K562 (cell line): Measurements from ENCODE around the gene JPH2. TPM values are rescaled to one million over a fixed set of nuclear protein-coding genes. Genes with fewer than 3 reads are reported as not detected.

Source experiments
- ATAC-seq: fragments of 200-7000 bp; cut with Tn5 transposase; 3 replicates; pipeline ENCODE4 v1.9.1; 2020; ENCODE audit warnings: moderate library complexity
- BruUV-seq: library from RNA; stranded (reverse); fragments of 400-500 nt; replicated peaks from 2 replicates; lab custom pipeline; 2021; lab: Mats Ljungman, UMichigan
- CTCF ChIA-PET: fragments of 300-600 bp; formaldehyde crosslinking; extraction: SDS; loops from one replicate; lab custom pipeline; 2021; ENCODE audit warnings: low intra/inter-chr PET ratio; lab: Yijun Ruan, JAX
- POLR2A ChIA-PET: fragments of 300-600, 350-650 bp; sonication (Branson Sonifier 250); formaldehyde crosslinking; extraction: SDS; loops from one replicate; lab custom pipeline; 2021; ENCODE audit warnings: antibody characterized with exemption, inconsistent platforms; lab: Yijun Ruan, JAX
- DNase-seq, 4 experiments: peaks; one replicate each; pipeline versions ENCODE4 v3.0.0 to v3.0.0-alpha.2; 2011 to 2018; ENCODE audit warnings: low spot score in 3 of 4, mixed read lengths in 3 of 4; ENCODE audit errors: extremely low read depth in 1 of 4
- FAIRE-seq: peaks from 2 replicates; lab custom pipeline; 2011; peaks lifted over from hg19 to GRCh38; lab: Jason Lieb, UNC
- H2AFZ ChIP-seq: 2 replicates; pipeline ENCODE4 v1.6.0; 2011; ENCODE audit warnings: low read depth, low read length, control low read depth, inconsistent platforms
- H3K27ac ChIP-seq: fragments of 200-600 bp; 3 replicates; pipeline ENCODE4 v1.8.0; 2011; ENCODE audit warnings: low read depth, mild to moderate bottlenecking, control low read depth, inconsistent platforms, low read length, moderate library complexity, mixed read lengths; ENCODE audit errors: extremely low read depth
- H3K27me3 ChIP-seq, 2 experiments: fragments of 300-600 bp in 1 of 2; 2 replicates in 1 of 2; 3 replicates in 1 of 2; pipeline versions ENCODE4 v1.6.0 to v1.8.0; 2011; ENCODE audit warnings: inconsistent platforms in 2 of 2, low read length in 2 of 2, mild to moderate bottlenecking in 1 of 2, mixed read lengths in 1 of 2, moderate library complexity in 1 of 2; ENCODE audit not compliant: control insufficient read depth in 2 of 2, insufficient read depth in 2 of 2
- H3K36me3 ChIP-seq: fragments of 300-600 bp; 3 replicates; pipeline ENCODE4 v1.8.0; 2011; ENCODE audit warnings: mild to moderate bottlenecking, low read length, inconsistent platforms; ENCODE audit not compliant: control insufficient read depth, insufficient read depth
- H3K4me1 ChIP-seq, 2 experiments: fragments of 200-600 bp in 1 of 2; replicated peaks in 1 of 2; 2 replicates in 1 of 2; 3 replicates in 1 of 2; pipeline versions ENCODE4 v1.5.1 to v1.8.0; 2011; ENCODE audit warnings: inconsistent platforms in 2 of 2, low read length in 2 of 2, mild to moderate bottlenecking in 1 of 2, mixed read lengths in 1 of 2, moderate library complexity in 1 of 2; ENCODE audit not compliant: control insufficient read depth in 2 of 2, insufficient read depth in 2 of 2
- H3K4me2 ChIP-seq: 2 replicates; pipeline ENCODE4 v1.6.1; 2011; ENCODE audit warnings: low read length, control low read depth, inconsistent platforms, mixed read lengths; ENCODE audit not compliant: insufficient read depth
- H3K4me3 ChIP-seq: fragments of 200-600 bp; sonication (generic), shearing (Covaris generic); 2 replicates; pipeline ENCODE4 v1.5.1; 2016; ENCODE audit warnings: control low read depth, inconsistent platforms
- H3K79me2 ChIP-seq: fragments of 200-600 bp; 3 replicates; pipeline ENCODE4 v1.8.0; 2011; ENCODE audit warnings: low read length, inconsistent platforms; ENCODE audit not compliant: control insufficient read depth, insufficient read depth
- H3K9ac ChIP-seq, 2 experiments: 2 replicates each; pipeline versions ENCODE4 v1.6.0 to v1.6.1; 2011; ENCODE audit warnings: low read depth in 2 of 2, low read length in 2 of 2, control low read depth in 1 of 2, inconsistent platforms in 1 of 2, mild to moderate bottlenecking in 1 of 2, mixed read lengths in 1 of 2; ENCODE audit not compliant: insufficient read depth in 1 of 2
- H3K9me1 ChIP-seq: one replicate; pipeline ENCODE4 v1.6.0; 2011; ENCODE audit warnings: inconsistent platforms, mild to moderate bottlenecking, low read length, moderate library complexity; ENCODE audit not compliant: control insufficient read depth, insufficient read depth
- H3K9me3 ChIP-seq: replicated peaks from 2 replicates; pipeline ENCODE4 v1.5.1; 2011; ENCODE audit warnings: low read depth, low read length, inconsistent platforms; ENCODE audit not compliant: control insufficient read depth, insufficient read depth
- H4K20me1 ChIP-seq: replicated peaks from 2 replicates; pipeline ENCODE4 v1.6.1; 2011; ENCODE audit warnings: low read length, inconsistent platforms, mixed read lengths; ENCODE audit not compliant: control insufficient read depth, insufficient read depth
- ARHGAP35 ChIP-seq: fragments of 450-650 bp; IDR thresholded peaks from 2 replicates; pipeline ENCODE4 v1.6.1; 2018; ENCODE audit not compliant: partially characterized antibody
- ARID1B ChIP-seq: fragments of 450-650 bp; IDR thresholded peaks from 2 replicates; pipeline ENCODE4 v1.6.1; 2016; ENCODE audit warnings: antibody characterized with exemption, mild to moderate bottlenecking, inconsistent platforms
- ASH1L ChIP-seq: fragments of 450-650 bp; IDR thresholded peaks from 2 replicates; pipeline ENCODE4 v1.6.1; 2018; ENCODE audit warnings: borderline replicate concordance, mild to moderate bottlenecking, low read depth; ENCODE audit not compliant: partially characterized antibody
- CCNT2 ChIP-seq: IDR thresholded peaks from 2 replicates; pipeline ENCODE4 v1.6.1; 2011; ENCODE audit warnings: borderline replicate concordance, low read depth, mild to moderate bottlenecking, moderate library complexity, mixed read lengths, low read length; ENCODE audit not compliant: insufficient read length; ENCODE audit errors: extremely low read depth
- HCFC1 ChIP-seq: IDR thresholded peaks from 2 replicates; pipeline ENCODE4 v1.6.1; 2012; ENCODE audit warnings: low read depth, low read length, improper control_type of control experiment
- PRMT5 ChIP-seq: sonication (generic); formaldehyde crosslinking; IDR thresholded peaks from 2 replicates; pipeline ENCODE4 v1.5.0; 2020; ENCODE audit warnings: missing genetic modification reagents
- SAP30 ChIP-seq: fragments of 200-600 bp; sonication (generic); IDR thresholded peaks from 2 replicates; pipeline ENCODE4 v1.6.1; 2012; ENCODE audit warnings: borderline replicate concordance, low read depth, mild to moderate bottlenecking, moderate library complexity, low read length, control low read depth, inconsistent platforms; ENCODE audit not compliant: insufficient read depth, poor library complexity, severe bottlenecking
- SMARCA5 ChIP-seq: fragments of 450-650 bp; IDR thresholded peaks from 2 replicates; pipeline ENCODE4 v1.6.1; 2016
- SMARCE1 ChIP-seq: fragments of 450-650 bp; IDR thresholded peaks from 2 replicates; pipeline ENCODE4 v1.7.1; 2016; ENCODE audit warnings: mild to moderate bottlenecking
- SRSF7 ChIP-seq: fragments of 200-400 bp; formaldehyde crosslinking; optimal IDR thresholded peaks from 2 replicates; pipeline ENCODE3; 2017; ENCODE audit warnings: mild to moderate bottlenecking, low read depth, low read length
- TOE1 ChIP-seq, 2 experiments: fragments of 450-650 bp in 1 of 2; sonication (generic) in 1 of 2; formaldehyde crosslinking in 1 of 2; IDR thresholded peaks; 2 replicates each; pipeline versions ENCODE4 v1.7.1 to v1.8.0; 2016 to 2022; ENCODE audit warnings: borderline replicate concordance in 2 of 2, mild to moderate bottlenecking in 2 of 2, antibody characterized with exemption in 1 of 2, inconsistent platforms in 1 of 2, low read depth in 1 of 2, missing genetic modification reagents in 1 of 2, moderate library complexity in 1 of 2
- ZFP36 ChIP-seq: fragments of 150-350 bp; IDR thresholded peaks from 2 replicates; pipeline ENCODE4 v1.6.1; 2018; ENCODE audit warnings: low read length, low read depth; ENCODE audit not compliant: partially characterized antibody
- ZNF24 ChIP-seq: fragments of 450-650 bp; IDR thresholded peaks from 2 replicates; pipeline ENCODE4 v1.6.1; 2016
- ZNF436 ChIP-seq: fragments of 250-450, 450-650 bp; sonication (Bioruptor Pico); formaldehyde crosslinking; IDR thresholded peaks from 2 replicates; pipeline ENCODE4 v1.7.0; 2020; ENCODE audit warnings: mild to moderate bottlenecking
- WGBS: fragments of 100-300 bp; shearing (Covaris generic); methylation state at CpG from one replicate; pipeline ENCODE4 v1.1.6; 2016; ENCODE audit warnings: low coverage, mixed read lengths; ENCODE audit not compliant: insufficient coverage; ENCODE audit errors: missing lambda C conversion rate; 5-methylcytosine and 5-hydroxymethylcytosine counted together
- in situ Hi-C: fragments of 300-500 bp; cut with MboI; formaldehyde crosslinking; loops from 4 replicates; pipeline ENCODE4 v1.15.0; 2018; ENCODE audit warnings: inconsistent platforms, mixed read lengths
- intact Hi-C: fragments of 100-400 bp; cut with micrococcal nuclease; formaldehyde crosslinking; loops from 2 replicates; pipeline ENCODE4 v1.14.2; 2022
- polyA plus RNA-seq, 8 experiments: library from polyadenylated mRNA; depleted of rRNA in 4 of 8; stranded (reverse) in 5 of 8; unstranded in 3 of 8; fragments of >200 nt; fragmentation: Nextera tagmentation in 2 of 8; fragmentation: Illumina TruSeq in 1 of 8; extraction: Ambion mirVana in 2 of 8; extraction: Trizol in 1 of 8; gene quantifications; 2 replicates each; pipeline versions ENCODE4 v1.2.1 to v1.2.3, GENCODE V29; 2011 to 2014; ENCODE audit warnings: inconsistent platforms in 1 of 8, missing spikeins in 1 of 8
- total RNA-seq, 7 experiments: library from RNA; depleted of rRNA in 6 of 7; stranded (reverse); fragments of >200 nt in 6 of 7; fragmentation: Illumina TruSeq in 2 of 7; extraction: Trizol in 2 of 7; gene quantifications; 2 replicates each; pipeline versions ENCODE4 v1.2.1 to v1.2.3, GENCODE V29; 2011 to 2021; ENCODE audit warnings: low replicate concordance in 1 of 7
- TF ChIP-seq, protein P1 (sequence below), 2 experiments: fragments of 450-650 bp; IDR thresholded peaks; 2 replicates each; pipeline ENCODE4 v1.6.1; 2018; ENCODE audit warnings: mild to moderate bottlenecking in 2 of 2, low read depth in 1 of 2; ENCODE audit not compliant: partially characterized antibody in 2 of 2

Gene JPH2
- total and polyA plus RNA-seq, 9 of the 15 experiments (the other 6 are each of a cell fraction or from before 2014, with no cell fraction given) = not detected

DNA sequence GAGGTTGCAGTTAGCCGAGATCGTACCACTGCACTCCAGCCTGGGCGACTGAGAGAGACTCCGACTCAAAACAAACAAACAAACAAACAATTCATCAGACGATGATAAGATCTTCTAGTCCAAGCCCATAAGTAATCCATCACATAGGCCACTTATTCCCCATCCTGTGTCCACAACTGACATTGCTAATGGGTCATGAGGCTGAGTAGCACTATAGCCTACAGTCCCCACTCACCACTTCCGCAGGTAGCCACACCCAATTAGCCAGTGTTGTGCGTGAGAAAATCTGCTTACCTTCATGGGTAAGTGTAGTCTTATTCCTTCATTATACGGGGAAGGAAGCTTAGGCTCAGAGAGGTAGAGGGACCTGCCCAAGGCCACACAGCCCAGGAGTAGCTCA is 13.1 kb downstream of the JPH2 start:
- 7% methylated on average over 6 of the region's 8 CpGs for WGBS
- POLR2A ChIA-PET = no interaction called here
- no TSS peak for BruUV-seq

GRCh38 chr20:44173116-44173515 is 13.9 kb downstream of the JPH2 start:
- intact Hi-C loops = no loop called here
- H3K4me2 ChIP-seq = no peak overlapping the region
- no TSS peak for BruUV-seq
- ChIA-PET POLR2A (interaction anchor here (1.3 to 2.0 kb wide), 2 partner anchors 11 to 14 kb away, joined by 3 to 10 read pairs; partner anchors contain the start of gene JPH2), CTCF (no interaction called here)
- H3K27me3 ChIP-seq = peaks cover 19 to 40% of the 10 kb centered on the region in 2 experiments; a peak in 4 of 5 replicates
- no peak overlapping the region for H3K4me3 ChIP-seq
- H2AFZ ChIP-seq = no peak overlapping the region
- in situ Hi-C loops = no loop called here
- no peak overlapping the region for H3K27ac ChIP-seq
- H3K4me1 ChIP-seq = peaks cover 0 to 2% of the 10 kb centered on the region in 2 experiments; a peak in 1 of 5 replicates
- no peaks in the 10 kb centered on the region for H3K9me1 ChIP-seq
- DNase-seq = no peak
- H3K9me3 ChIP-seq = no peaks in the 10 kb centered on the region
- no peaks in the 10 kb centered on the region for H3K79me2 ChIP-seq
- H3K36me3 ChIP-seq = no peaks in the 10 kb centered on the region
- H4K20me1 ChIP-seq = no peaks in the 10 kb centered on the region
- 1% methylated on average over 5 of the region's 5 CpGs for WGBS
- no peak overlapping the region for H3K9ac ChIP-seq
- no peak for FAIRE-seq
- ATAC-seq = no peak
- TF ChIP-seq SMARCE1 (no peak), ZNF436 (CRISPR knock-in tag) (no peak), SMARCA5 (no peak), SRSF7 (no peak), ARHGAP35 (no peak), ZNF24 (no peak), SAP30 (no peak), PRMT5 (CRISPR knock-in tag) (no peak), HCFC1 (no peak)
- TF ChIP-seq, protein P1, sequence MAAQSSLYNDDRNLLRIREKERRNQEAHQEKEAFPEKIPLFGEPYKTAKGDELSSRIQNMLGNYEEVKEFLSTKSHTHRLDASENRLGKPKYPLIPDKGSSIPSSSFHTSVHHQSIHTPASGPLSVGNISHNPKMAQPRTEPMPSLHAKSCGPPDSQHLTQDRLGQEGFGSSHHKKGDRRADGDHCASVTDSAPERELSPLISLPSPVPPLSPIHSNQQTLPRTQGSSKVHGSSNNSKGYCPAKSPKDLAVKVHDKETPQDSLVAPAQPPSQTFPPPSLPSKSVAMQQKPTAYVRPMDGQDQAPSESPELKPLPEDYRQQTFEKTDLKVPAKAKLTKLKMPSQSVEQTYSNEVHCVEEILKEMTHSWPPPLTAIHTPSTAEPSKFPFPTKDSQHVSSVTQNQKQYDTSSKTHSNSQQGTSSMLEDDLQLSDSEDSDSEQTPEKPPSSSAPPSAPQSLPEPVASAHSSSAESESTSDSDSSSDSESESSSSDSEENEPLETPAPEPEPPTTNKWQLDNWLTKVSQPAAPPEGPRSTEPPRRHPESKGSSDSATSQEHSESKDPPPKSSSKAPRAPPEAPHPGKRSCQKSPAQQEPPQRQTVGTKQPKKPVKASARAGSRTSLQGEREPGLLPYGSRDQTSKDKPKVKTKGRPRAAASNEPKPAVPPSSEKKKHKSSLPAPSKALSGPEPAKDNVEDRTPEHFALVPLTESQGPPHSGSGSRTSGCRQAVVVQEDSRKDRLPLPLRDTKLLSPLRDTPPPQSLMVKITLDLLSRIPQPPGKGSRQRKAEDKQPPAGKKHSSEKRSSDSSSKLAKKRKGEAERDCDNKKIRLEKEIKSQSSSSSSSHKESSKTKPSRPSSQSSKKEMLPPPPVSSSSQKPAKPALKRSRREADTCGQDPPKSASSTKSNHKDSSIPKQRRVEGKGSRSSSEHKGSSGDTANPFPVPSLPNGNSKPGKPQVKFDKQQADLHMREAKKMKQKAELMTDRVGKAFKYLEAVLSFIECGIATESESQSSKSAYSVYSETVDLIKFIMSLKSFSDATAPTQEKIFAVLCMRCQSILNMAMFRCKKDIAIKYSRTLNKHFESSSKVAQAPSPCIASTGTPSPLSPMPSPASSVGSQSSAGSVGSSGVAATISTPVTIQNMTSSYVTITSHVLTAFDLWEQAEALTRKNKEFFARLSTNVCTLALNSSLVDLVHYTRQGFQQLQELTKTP (IDR thresholded peaks at IDR 0.05; ENCODE audit: low read depth in 1 of 2, partially characterized antibody in 2 of 2) = no peak

More for the DNA sequence above, 13.1 kb downstream of the JPH2 start:
- H3K27ac ChIP-seq = no peak overlapping the region
- H3K4me2 ChIP-seq = no peak overlapping the region
- no peak overlapping the region for H2AFZ ChIP-seq
- H3K9ac ChIP-seq = no peak overlapping the region
- H3K27me3 ChIP-seq = peaks cover 21 to 40% of the 10 kb centered on the region in 2 experiments
- no peak for FAIRE-seq
- CTCF ChIA-PET = interaction anchor here (0.6 kb wide), 1 partner anchor 12 kb away, joined by 3 read pairs; no protein-coding TSS in a partner anchor
- intact Hi-C loops (no loop called here), in situ Hi-C loops (no loop called here)
- no peaks in the 10 kb centered on the region for H3K9me1 ChIP-seq
- no peak overlapping the region for H3K4me3 ChIP-seq
- H4K20me1 ChIP-seq = no peaks in the 10 kb centered on the region
- H3K79me2 ChIP-seq = no peaks in the 10 kb centered on the region
- no peak for ATAC-seq
- TF ChIP-seq CCNT2 (no peak), ARID1B (no peak), ZFP36 (peak; percentile 52), TOE1 (IDR thresholded peaks at IDR 0.05; ENCODE audit: borderline replicate concordance) (no peak), TOE1 (CRISPR knock-in tag; IDR thresholded peaks at IDR 0.05; ENCODE audit: borderline replicate concordance, low read depth) (no peak), ASH1L (no peak)
- no peaks in the 10 kb centered on the region for H3K36me3 ChIP-seq
- H3K4me1 ChIP-seq = peaks cover 0 to 2% of the 10 kb centered on the region in 2 experiments; a peak in 1 of 5 replicates
- H3K9me3 ChIP-seq = no peaks in the 10 kb centered on the region
- DNase-seq = no peak
